GM12878 (cell line): ENCODE results near the gene SH3D19. TPM values are rescaled to one million over a fixed set of nuclear protein-coding genes. Genes with fewer than 3 reads are reported as not detected.

Experiments
- ATAC-seq: fragments of 200-7000 bp; cut with Tn5 transposase; 3 replicates; pipeline ENCODE4 v1.9.1; 2020; ENCODE audit warnings: mild to moderate bottlenecking, moderate library complexity
- BruUV-seq: library from RNA; stranded (reverse); fragments of 400-500 nt; replicated peaks from 2 replicates; lab custom pipeline; 2021; lab: Mats Ljungman, UMichigan
- CTCF ChIA-PET: fragments of 300-600 bp; sonication (Branson Sonifier 250); formaldehyde crosslinking; extraction: SDS; loops from one replicate; lab custom pipeline; 2021; ENCODE audit warnings: inconsistent platforms; lab: Yijun Ruan, JAX
- POLR2A ChIA-PET: fragments of 350-600 bp; formaldehyde crosslinking; extraction: SDS; loops from one replicate; lab custom pipeline; 2021; ENCODE audit warnings: inconsistent platforms; lab: Charles Lee
- RAD21 ChIA-PET: fragments of 300-600 bp; sonication (Branson Sonifier 250); formaldehyde crosslinking; loops from one replicate; lab custom pipeline; 2023; ENCODE audit warnings: antibody characterized with exemption; ENCODE audit not compliant: unreplicated experiment; lab: Charles Lee
- SMC1A ChIA-PET: fragments of 300-600 bp; sonication (Branson Sonifier 250); formaldehyde crosslinking; loops from one replicate; lab custom pipeline; 2023; ENCODE audit not compliant: unreplicated experiment, uncharacterized antibody; lab: Charles Lee
- DNase-seq: peaks from one replicate; pipeline ENCODE4 v3.0.0-alpha.2; 2011; ENCODE audit warnings: low read depth, low spot score
- FAIRE-seq: peaks from 3 replicates; lab custom pipeline; 2011; peaks lifted over from hg19 to GRCh38; lab: Jason Lieb, UNC
- H2AFZ ChIP-seq: 2 replicates; pipeline ENCODE4 v1.6.0; 2011; ENCODE audit warnings: low read depth, low read length, control low read depth; ENCODE audit not compliant: control insufficient read depth
- H3K27ac ChIP-seq: 2 replicates; pipeline ENCODE4 v1.5.1; 2011; ENCODE audit warnings: control low read depth; ENCODE audit not compliant: control insufficient read depth, insufficient read depth
- H3K27me3 ChIP-seq, 2 experiments: replicated peaks in 1 of 2; 2 replicates each; pipeline versions ENCODE4 v1.6.0 to v1.6.1; 2011; ENCODE audit warnings: low read length in 1 of 2; ENCODE audit not compliant: control insufficient read depth in 2 of 2, insufficient read depth in 2 of 2
- H3K36me3 ChIP-seq, 2 experiments: 2 replicates each; pipeline ENCODE4 v1.5.1; 2011; ENCODE audit warnings: low read length in 1 of 2; ENCODE audit not compliant: control insufficient read depth in 2 of 2, insufficient read depth in 2 of 2
- H3K4me1 ChIP-seq: 2 replicates; pipeline ENCODE4 v1.6.1; 2011; ENCODE audit warnings: mild to moderate bottlenecking, low read length, moderate library complexity, mixed read lengths; ENCODE audit not compliant: control insufficient read depth, insufficient read depth
- H3K4me2 ChIP-seq: 2 replicates; pipeline ENCODE4 v1.6.0; 2011; ENCODE audit warnings: control low read depth; ENCODE audit not compliant: control insufficient read depth, insufficient read depth
- H3K4me3 ChIP-seq: fragments of 200-600 bp; sonication (generic); 2 replicates; pipeline ENCODE4 v1.5.1; 2016
- H3K79me2 ChIP-seq: 2 replicates; pipeline ENCODE4 v1.6.0; 2011; ENCODE audit warnings: low read length; ENCODE audit not compliant: control insufficient read depth, insufficient read depth
- H3K9ac ChIP-seq: 2 replicates; pipeline ENCODE4 v1.8.0; 2011; ENCODE audit warnings: low read length, control low read depth, mixed read lengths; ENCODE audit not compliant: control insufficient read depth, insufficient read depth
- H3K9me3 ChIP-seq: replicated peaks from 3 replicates; pipeline ENCODE4 v1.5.1; 2011; ENCODE audit warnings: mild to moderate bottlenecking, low read length; ENCODE audit not compliant: control insufficient read depth, insufficient read depth
- H4K20me1 ChIP-seq: 2 replicates; pipeline ENCODE4 v1.6.0; 2011; ENCODE audit not compliant: control insufficient read depth, insufficient read depth
- ESRRA ChIP-seq: IDR thresholded peaks from 2 replicates; pipeline ENCODE4 v1.6.1; 2012; ENCODE audit warnings: mild to moderate bottlenecking, low read length, improper control_type of control experiment
- FOS ChIP-seq: IDR thresholded peaks from 3 replicates; pipeline ENCODE4 v1.6.1; 2011; ENCODE audit warnings: borderline replicate concordance; ENCODE audit not compliant: insufficient read length; ENCODE audit errors: extremely low read depth
- FOXM1 ChIP-seq: IDR thresholded peaks from 2 replicates; pipeline ENCODE4 v1.6.1; 2012; ENCODE audit warnings: low read depth, mild to moderate bottlenecking, inconsistent platforms, low read length, moderate library complexity
- GATAD2B ChIP-seq: fragments of 450-650 bp; conservative IDR thresholded peaks from 2 replicates; pipeline ENCODE4 v1.6.1; 2017; ENCODE audit warnings: low read depth, mild to moderate bottlenecking, moderate library complexity
- IKZF1 ChIP-seq: fragments of 450-650 bp; conservative IDR thresholded peaks from 2 replicates; pipeline ENCODE4 v1.6.1; 2017; ENCODE audit warnings: antibody characterized with exemption, mild to moderate bottlenecking
- IKZF2 ChIP-seq, 2 experiments: fragments of 450-650 bp; IDR thresholded peaks; 2 replicates each; pipeline ENCODE4 v1.6.1; 2017; ENCODE audit warnings: mild to moderate bottlenecking in 2 of 2, moderate library complexity in 2 of 2
- NBN ChIP-seq: fragments of 450-650 bp; IDR thresholded peaks from 2 replicates; pipeline ENCODE4 v1.6.1; 2016
- NFYA ChIP-seq: IDR thresholded peaks from 2 replicates; pipeline ENCODE4 v1.6.1; 2011; ENCODE audit warnings: low read depth, mild to moderate bottlenecking, low read length, improper control_type of control experiment, borderline replicate concordance
- POLR2AphosphoS5 ChIP-seq: IDR thresholded peaks from 2 replicates; pipeline ENCODE4 v1.6.1; 2011; ENCODE audit warnings: mild to moderate bottlenecking, low read length, inconsistent platforms
- RAD51 ChIP-seq: fragments of 450-650 bp; IDR thresholded peaks from 2 replicates; pipeline ENCODE4 v1.6.1; 2016; ENCODE audit warnings: moderate library complexity, mild to moderate bottlenecking, inconsistent platforms
- RELA ChIP-seq: fragments of 450-650 bp; IDR thresholded peaks from 2 replicates; pipeline ENCODE4 v1.8.0; 2014; ENCODE audit warnings: borderline replicate concordance; ENCODE audit not compliant: partially characterized antibody
- ZSCAN29 ChIP-seq: fragments of 450-650 bp; IDR thresholded peaks from 2 replicates; pipeline ENCODE4 v1.6.1; 2017; ENCODE audit warnings: mild to moderate bottlenecking, moderate library complexity
- ZZZ3 ChIP-seq: IDR thresholded peaks from 2 replicates; pipeline ENCODE4 v1.6.1; 2011; ENCODE audit warnings: low read depth; ENCODE audit not compliant: control insufficient read depth, insufficient read length
- WGBS: methylation state at CpG from one replicate; pipeline ENCODE4 v1.1.6; 2016; ENCODE audit warnings: low lambda C conversion rate; ENCODE audit not compliant: insufficient replicate concordance, insufficient coverage; ENCODE audit errors: missing lambda C conversion rate; 5-methylcytosine and 5-hydroxymethylcytosine counted together
- in situ Hi-C: fragments of 300-500 bp; cut with MboI; formaldehyde crosslinking; loops from 9 replicates; pipeline ENCODE4 v1.14.3; 2018; ENCODE audit warnings: mixed read lengths
- intact Hi-C: fragments of 100-400 bp; cut with micrococcal nuclease; formaldehyde crosslinking; loops from one replicate; pipeline ENCODE4 v1.14.2; 2022; ENCODE audit not compliant: unreplicated experiment
- polyA plus RNA-seq, 11 experiments: library from polyadenylated mRNA; depleted of rRNA in 4 of 11; unstranded in 6 of 11; stranded (reverse) in 5 of 11; fragments of >200 nt; fragmentation: Nextera tagmentation in 4 of 11; fragmentation: Illumina TruSeq in 1 of 11; extraction: Ambion mirVana in 4 of 11; extraction: Trizol in 1 of 11; gene quantifications; 1 replicate in 1 of 11; 2 replicates in 10 of 11; pipeline versions ENCODE4 v1.2.1 to v1.2.3, GENCODE V29; 2011 to 2016; ENCODE audit warnings: inconsistent platforms in 2 of 11, missing spikeins in 2 of 11, low read depth in 1 of 11
- total RNA-seq, 4 experiments: library from RNA; depleted of rRNA in 3 of 4; stranded (reverse); fragments of >200 nt in 3 of 4; fragmentation: Illumina TruSeq in 1 of 4; extraction: Trizol in 1 of 4; gene quantifications; 2 replicates each; pipeline versions ENCODE4 v1.2.1 to v1.2.3, GENCODE V29; 2013 to 2021
- TF ChIP-seq, protein P1 (sequence below): IDR thresholded peaks from 2 replicates; pipeline ENCODE4 v1.6.1; 2011; ENCODE audit warnings: mild to moderate bottlenecking, low read depth, low read length, moderate library complexity; ENCODE audit not compliant: insufficient replicate concordance
- TF ChIP-seq, protein P2 (sequence below): IDR thresholded peaks from 2 replicates; pipeline ENCODE4 v1.6.1; 2012; ENCODE audit warnings: improper control_type of control experiment, low read depth, low read length; ENCODE audit not compliant: insufficient replicate concordance
- TF ChIP-seq, protein P3 (sequence below): fragments of 150-350 bp; IDR thresholded peaks from 2 replicates; pipeline ENCODE4 v1.6.1; 2016; ENCODE audit warnings: low read depth, low read length

Gene SH3D19
- total and polyA plus RNA-seq, 10 of the 15 experiments (the other 5 are each of a cell fraction or from before 2014, with no cell fraction given) = 0.03 to 6.9 (median 0.33) TPM; not detected in 3

DNA sequence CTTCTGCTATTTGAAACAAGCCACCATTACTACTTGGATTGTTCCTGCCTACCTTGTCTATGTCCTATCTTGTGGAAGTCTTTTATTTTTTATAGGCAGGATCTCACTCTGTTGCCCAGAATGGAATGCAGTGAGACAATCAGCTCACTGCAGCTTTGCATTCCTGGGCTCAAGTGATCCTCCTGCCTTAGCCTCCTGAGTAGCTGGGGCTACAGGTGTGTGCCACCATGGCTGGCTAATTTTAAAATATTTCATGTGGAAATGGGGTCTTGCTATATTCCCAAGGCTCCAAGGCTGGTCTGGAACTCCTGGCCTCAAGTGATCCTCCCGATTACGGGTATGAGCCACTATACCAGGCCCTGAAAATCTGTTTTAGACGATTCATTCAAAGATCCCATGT is 218.3 kb downstream of the SH3D19 start:
- Histone ChIP-seq H3K9ac (no peak overlapping the region), H3K27me3 (no peaks in the 10 kb centered on the region), H3K36me3 (peaks cover 12 to 19% of the 10 kb centered on the region in 2 experiments)
- SMC1A ChIA-PET = no interaction called here
- CTCF ChIA-PET = no interaction called here
- RAD21 ChIA-PET = no interaction called here
- intact Hi-C loops = no loop called here
- 100% methylated on average over 3 of the region's 3 CpGs for WGBS
- TF ChIP-seq, protein P1, sequence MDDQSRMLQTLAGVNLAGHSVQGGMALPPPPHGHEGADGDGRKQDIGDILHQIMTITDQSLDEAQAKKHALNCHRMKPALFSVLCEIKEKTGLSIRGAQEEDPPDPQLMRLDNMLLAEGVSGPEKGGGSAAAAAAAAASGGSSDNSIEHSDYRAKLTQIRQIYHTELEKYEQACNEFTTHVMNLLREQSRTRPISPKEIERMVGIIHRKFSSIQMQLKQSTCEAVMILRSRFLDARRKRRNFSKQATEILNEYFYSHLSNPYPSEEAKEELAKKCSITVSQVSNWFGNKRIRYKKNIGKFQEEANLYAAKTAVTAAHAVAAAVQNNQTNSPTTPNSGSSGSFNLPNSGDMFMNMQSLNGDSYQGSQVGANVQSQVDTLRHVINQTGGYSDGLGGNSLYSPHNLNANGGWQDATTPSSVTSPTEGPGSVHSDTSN = no peak
- TF ChIP-seq NBN = no peak
- TF ChIP-seq, protein P2, sequence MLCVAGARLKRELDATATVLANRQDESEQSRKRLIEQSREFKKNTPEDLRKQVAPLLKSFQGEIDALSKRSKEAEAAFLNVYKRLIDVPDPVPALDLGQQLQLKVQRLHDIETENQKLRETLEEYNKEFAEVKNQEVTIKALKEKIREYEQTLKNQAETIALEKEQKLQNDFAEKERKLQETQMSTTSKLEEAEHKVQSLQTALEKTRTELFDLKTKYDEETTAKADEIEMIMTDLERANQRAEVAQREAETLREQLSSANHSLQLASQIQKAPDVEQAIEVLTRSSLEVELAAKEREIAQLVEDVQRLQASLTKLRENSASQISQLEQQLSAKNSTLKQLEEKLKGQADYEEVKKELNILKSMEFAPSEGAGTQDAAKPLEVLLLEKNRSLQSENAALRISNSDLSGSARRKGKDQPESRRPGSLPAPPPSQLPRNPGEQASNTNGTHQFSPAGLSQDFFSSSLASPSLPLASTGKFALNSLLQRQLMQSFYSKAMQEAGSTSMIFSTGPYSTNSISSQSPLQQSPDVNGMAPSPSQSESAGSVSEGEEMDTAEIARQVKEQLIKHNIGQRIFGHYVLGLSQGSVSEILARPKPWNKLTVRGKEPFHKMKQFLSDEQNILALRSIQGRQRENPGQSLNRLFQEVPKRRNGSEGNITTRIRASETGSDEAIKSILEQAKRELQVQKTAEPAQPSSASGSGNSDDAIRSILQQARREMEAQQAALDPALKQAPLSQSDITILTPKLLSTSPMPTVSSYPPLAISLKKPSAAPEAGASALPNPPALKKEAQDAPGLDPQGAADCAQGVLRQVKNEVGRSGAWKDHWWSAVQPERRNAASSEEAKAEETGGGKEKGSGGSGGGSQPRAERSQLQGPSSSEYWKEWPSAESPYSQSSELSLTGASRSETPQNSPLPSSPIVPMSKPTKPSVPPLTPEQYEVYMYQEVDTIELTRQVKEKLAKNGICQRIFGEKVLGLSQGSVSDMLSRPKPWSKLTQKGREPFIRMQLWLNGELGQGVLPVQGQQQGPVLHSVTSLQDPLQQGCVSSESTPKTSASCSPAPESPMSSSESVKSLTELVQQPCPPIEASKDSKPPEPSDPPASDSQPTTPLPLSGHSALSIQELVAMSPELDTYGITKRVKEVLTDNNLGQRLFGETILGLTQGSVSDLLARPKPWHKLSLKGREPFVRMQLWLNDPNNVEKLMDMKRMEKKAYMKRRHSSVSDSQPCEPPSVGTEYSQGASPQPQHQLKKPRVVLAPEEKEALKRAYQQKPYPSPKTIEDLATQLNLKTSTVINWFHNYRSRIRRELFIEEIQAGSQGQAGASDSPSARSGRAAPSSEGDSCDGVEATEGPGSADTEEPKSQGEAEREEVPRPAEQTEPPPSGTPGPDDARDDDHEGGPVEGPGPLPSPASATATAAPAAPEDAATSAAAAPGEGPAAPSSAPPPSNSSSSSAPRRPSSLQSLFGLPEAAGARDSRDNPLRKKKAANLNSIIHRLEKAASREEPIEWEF = no peak
- no peak for TF ChIP-seq ZZZ3
- no peak for TF ChIP-seq NFYA
- no peak for TF ChIP-seq GATAD2B
- TF ChIP-seq ZSCAN29 = no peak
- TF ChIP-seq IKZF2 (IDR thresholded peaks at IDR 0.05) = no peak
- TF ChIP-seq, protein P3, sequence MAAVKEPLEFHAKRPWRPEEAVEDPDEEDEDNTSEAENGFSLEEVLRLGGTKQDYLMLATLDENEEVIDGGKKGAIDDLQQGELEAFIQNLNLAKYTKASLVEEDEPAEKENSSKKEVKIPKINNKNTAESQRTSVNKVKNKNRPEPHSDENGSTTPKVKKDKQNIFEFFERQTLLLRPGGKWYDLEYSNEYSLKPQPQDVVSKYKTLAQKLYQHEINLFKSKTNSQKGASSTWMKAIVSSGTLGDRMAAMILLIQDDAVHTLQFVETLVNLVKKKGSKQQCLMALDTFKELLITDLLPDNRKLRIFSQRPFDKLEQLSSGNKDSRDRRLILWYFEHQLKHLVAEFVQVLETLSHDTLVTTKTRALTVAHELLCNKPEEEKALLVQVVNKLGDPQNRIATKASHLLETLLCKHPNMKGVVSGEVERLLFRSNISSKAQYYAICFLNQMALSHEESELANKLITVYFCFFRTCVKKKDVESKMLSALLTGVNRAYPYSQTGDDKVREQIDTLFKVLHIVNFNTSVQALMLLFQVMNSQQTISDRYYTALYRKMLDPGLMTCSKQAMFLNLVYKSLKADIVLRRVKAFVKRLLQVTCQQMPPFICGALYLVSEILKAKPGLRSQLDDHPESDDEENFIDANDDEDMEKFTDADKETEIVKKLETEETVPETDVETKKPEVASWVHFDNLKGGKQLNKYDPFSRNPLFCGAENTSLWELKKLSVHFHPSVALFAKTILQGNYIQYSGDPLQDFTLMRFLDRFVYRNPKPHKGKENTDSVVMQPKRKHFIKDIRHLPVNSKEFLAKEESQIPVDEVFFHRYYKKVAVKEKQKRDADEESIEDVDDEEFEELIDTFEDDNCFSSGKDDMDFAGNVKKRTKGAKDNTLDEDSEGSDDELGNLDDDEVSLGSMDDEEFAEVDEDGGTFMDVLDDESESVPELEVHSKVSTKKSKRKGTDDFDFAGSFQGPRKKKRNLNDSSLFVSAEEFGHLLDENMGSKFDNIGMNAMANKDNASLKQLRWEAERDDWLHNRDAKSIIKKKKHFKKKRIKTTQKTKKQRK = no peak
- TF ChIP-seq IKZF1 = no peak
- TF ChIP-seq FOXM1 = no peak
- TF ChIP-seq ESRRA = no peak
- no peak for TF ChIP-seq RAD51
- no peak for TF ChIP-seq POLR2AphosphoS5
- TF ChIP-seq RELA = no peak
- no peak for TF ChIP-seq FOS
- TF ChIP-seq, all 136 proteins: peak for 0
- Histone ChIP-seq H3K27ac (no peak overlapping the region), H3K4me2 (no peak overlapping the region), H3K79me2 (peaks cover 17% of the 10 kb centered on the region), H4K20me1 (peaks cover 3% of the 10 kb centered on the region; the same call in 1 of the 2 replicates), H3K4me3 (no peak overlapping the region), H3K4me1 (no peaks in the 10 kb centered on the region), H3K9me3 (no peaks in the 10 kb centered on the region), H2AFZ (no peak overlapping the region)
- DNase-seq (no peak), FAIRE-seq (no peak), ATAC-seq (no peak)
- no TSS peak for BruUV-seq
- in situ Hi-C loops = loop anchor here (25.0 kb wide), 1 partner anchor 1680 kb away; the partner anchor contains the start of genes ARFIP1 and TIGD4
- POLR2A ChIA-PET = no interaction called here
